Effector memory CD8-positive, alpha-beta T cell (primary cell): ENCODE results near the gene FEV.

Experiments used
- ATAC-seq: fragments of 150-1000 bp; cut with Tn5 transposase; replicated peaks from 2 replicates; pipeline ENCODE4 v1.10.0; 2021; ENCODE audit warnings: mild to moderate bottlenecking, moderate library complexity
- DNase-seq, 3 experiments: peaks; one replicate each; pipeline ENCODE4 v3.0.0; 2021
- H3K27ac Mint-ChIP-seq, 2 donors: one replicate each; pipeline ENCODE4 v1.8.0; 2022; ENCODE audit warnings: mild to moderate bottlenecking in 2 of 2, mixed read lengths in 2 of 2, moderate library complexity in 2 of 2
- H3K27me3 Mint-ChIP-seq, 2 donors: one replicate each; pipeline ENCODE4 v1.8.0; 2022; ENCODE audit warnings: mixed read lengths in 2 of 2
- H3K36me3 Mint-ChIP-seq: one replicate; pipeline ENCODE4 v1.8.0; 2022; ENCODE audit warnings: mild to moderate bottlenecking, moderate library complexity, mixed read lengths; ENCODE audit not compliant: insufficient read depth
- H3K4me1 Mint-ChIP-seq, 2 donors: one replicate each; pipeline ENCODE4 v1.8.0; 2022; ENCODE audit warnings: low read depth in 2 of 2, mixed read lengths in 2 of 2
- H3K4me3 Mint-ChIP-seq, 2 donors: one replicate each; pipeline ENCODE4 v1.8.0; 2022; ENCODE audit warnings: mild to moderate bottlenecking in 2 of 2, mixed read lengths in 2 of 2, moderate library complexity in 2 of 2
- H3K9me3 Mint-ChIP-seq, 2 donors: one replicate each; pipeline ENCODE4 v1.8.0; 2022; ENCODE audit warnings: mixed read lengths in 2 of 2

The FEV gene

DNA sequence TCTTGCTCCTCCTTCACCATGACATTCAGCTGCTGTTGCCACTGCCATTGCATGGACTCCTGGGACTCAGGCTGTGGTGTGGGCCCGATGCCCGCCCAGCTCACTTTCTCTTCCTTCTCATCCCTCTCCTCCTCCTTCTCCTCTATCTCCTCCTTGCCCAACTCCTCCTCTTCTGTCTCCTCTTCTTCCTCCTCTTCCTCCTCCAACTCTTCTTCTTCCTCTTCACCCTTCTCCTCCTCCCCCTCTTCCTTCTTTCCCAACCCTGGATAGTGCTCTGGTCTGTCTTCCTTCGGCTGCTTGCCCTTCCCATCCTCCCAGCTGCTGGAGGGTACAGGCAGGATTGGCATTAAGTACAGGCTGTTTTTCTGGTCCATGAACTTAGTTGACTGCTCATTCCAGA, 19.0 kb upstream of the FEV start:
- ATAC-seq (no peak), DNase-seq (no peak)
- Mint-ChIP-seq H3K27ac (no peak overlapping the region), H3K27me3 (peaks cover 73 to 95% of the 10 kb centered on the region in 2 donors), H3K4me3 (peak overlapping the region in 1 of 2 donors; percentile 28), H3K36me3 (peaks cover 3% of the 10 kb centered on the region), H3K4me1 (peaks cover 4 to 9% of the 10 kb centered on the region in 2 donors), H3K9me3 (no peaks in the 10 kb centered on the region)

DNA sequence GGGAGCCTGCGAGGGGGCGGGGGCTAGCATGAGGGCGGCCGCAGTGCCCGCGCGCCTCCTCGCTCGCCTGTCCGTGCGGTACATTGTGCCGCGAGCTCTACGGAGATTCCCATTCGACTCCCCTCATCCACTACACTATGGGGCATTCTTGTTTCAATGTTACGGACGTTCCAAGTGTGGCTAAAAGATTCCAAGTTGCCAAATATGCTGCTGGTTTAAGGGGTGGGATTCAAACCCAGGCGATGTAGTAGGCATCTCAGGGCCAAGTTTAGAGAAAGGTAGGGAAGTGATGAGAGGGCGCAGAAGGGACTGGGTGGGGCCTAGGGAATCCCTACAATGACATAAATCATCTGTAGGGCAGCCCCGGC, 18.3 kb upstream of the FEV start:
- no peak for ATAC-seq
- H3K4me3 Mint-ChIP-seq, result peak overlapping the region; percentile 25 to 70

DNA sequence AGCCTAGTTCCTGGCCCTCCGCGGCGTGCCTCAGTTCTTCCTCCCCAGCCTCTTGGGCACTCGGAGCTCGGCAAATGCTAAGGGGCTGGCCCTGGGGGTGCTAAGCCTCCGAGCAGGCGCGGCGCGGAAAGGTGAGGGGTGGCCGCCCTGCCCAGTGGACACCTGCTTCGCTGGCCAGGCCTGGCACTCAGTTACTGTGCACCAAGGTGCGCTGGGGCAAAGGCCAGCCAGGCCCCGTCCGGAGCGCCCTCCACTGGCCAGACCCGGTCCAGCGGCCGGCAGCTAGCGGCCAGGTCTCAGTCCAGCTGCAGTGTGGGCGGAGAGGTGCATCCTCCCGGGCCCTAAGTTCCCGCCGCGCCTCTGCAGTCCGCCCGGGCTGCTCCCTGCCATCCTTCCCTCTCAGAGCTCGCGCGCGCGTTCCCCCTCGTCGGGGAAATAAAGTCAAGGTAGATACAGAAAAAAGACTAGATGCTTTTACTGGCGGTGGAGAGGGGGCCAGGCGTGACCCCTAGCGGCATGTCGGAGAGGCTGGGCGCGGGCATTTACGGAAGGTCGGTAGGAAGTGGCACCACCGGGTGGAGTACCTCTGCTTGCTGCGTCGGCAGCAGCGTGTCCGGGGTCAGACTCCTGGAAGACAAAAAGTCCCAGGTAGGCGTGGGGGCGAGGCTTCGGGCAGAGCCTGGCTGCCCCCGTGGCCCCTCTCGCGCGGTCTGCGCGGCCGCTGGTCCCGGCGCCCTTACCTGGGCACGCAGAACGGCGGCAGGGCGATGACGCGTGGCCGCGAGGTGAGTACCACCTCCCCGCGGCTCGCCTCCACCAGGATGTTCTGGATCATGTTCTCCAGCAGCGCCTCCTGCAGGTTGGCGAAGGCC, 17.6 kb upstream of the FEV start:
- Mint-ChIP-seq H3K9me3 (no peaks in the 10 kb centered on the region), H3K27ac (no peak overlapping the region), H3K27me3 (peaks cover 79 to 95% of the 10 kb centered on the region in 2 donors), H3K4me3 (peak overlapping the region; percentile 70 to 72), H3K4me1 (peaks cover 4 to 12% of the 10 kb centered on the region in 2 donors), H3K36me3 (peaks cover 3% of the 10 kb centered on the region)
- ATAC-seq (peak; percentile 64), DNase-seq (peak; percentile 34 to 40 (median 38))

More for the DNA sequence above, 18.3 kb upstream of the FEV start:
- no peaks in the 10 kb centered on the region for H3K9me3 Mint-ChIP-seq
- H3K36me3 Mint-ChIP-seq, result peaks cover 3% of the 10 kb centered on the region
- no peak overlapping the region for H3K27ac Mint-ChIP-seq
- H3K4me1 Mint-ChIP-seq, result peaks cover 4 to 12% of the 10 kb centered on the region in 2 donors
- DNase-seq, result no peak
- peaks cover 79 to 95% of the 10 kb centered on the region in 2 donors for H3K27me3 Mint-ChIP-seq

DNA sequence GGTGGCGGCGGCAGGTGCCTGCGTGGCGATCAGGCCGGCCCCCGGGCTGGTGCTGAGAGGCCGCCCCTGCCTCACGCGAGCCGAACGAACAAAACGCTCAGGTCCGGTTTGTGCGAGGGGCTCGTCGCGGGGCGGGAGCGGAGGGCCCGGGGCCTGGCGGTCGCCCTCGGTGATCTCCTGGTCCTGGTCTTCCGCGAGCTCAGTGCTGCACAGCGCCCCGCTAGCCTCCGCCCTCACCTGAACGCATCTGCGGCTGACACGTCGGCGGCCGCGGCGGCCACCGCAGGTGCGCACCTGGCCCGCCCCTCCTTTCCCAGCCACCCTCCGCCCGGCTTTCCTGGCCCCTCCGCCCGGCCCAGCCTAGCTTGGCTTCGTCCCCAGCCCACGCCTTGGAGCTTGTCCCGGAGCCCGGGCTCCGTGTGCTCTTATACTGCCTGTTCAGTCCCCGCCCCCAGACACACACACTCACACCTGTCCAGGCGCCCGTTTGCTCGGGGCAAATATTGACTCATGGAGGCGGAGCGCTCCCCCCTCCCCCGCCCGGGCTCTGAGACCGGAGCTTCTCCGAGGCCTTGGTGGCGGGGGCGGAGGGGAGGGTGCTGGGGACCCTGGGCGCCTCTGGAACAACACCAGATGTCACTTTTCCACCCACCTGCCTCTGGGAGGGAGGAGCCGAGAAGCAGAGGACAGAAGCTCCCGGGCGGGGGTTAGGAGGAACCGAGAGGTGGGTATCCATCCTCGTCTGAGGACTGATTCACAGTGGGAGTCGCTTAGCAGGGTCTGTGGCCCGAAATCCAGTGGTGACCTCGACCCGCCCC, 16.8 kb upstream of the FEV start:
- Mint-ChIP-seq H3K4me1 (peaks cover 4 to 12% of the 10 kb centered on the region in 2 donors), H3K9me3 (no peaks in the 10 kb centered on the region), H3K36me3 (peaks cover 3% of the 10 kb centered on the region), H3K27me3 (peaks cover 79 to 95% of the 10 kb centered on the region in 2 donors), H3K27ac (no peak overlapping the region), H3K4me3 (peak overlapping the region; percentile 70 to 72)
- peak; percentile 26 for ATAC-seq
- no peak for DNase-seq

DNA sequence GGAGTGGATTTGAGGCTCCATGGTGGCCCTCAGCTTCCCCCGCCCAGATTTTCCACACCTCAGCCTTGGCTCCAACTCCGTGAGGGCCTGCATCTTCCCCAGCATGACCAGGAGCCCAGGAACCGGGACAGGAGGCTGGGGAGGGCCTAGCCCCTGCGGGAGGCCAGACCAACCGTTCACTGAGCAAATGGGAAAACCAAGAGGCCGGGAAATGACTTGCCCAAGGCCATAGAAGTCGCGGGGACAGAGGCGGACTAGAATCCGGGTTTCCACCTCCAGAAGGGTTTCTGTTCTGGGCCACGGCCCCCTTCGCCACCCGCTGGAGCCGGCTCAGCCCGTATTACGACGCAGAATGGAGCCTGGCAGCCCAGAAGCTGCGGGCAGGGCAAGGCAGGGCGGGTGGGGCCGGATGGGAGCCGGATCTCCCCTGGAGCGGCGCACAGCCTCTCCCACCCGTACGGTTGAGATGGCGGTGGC, 16.2 kb upstream of the FEV start:
- Mint-ChIP-seq H3K36me3 (peaks cover 3% of the 10 kb centered on the region), H3K4me3 (peak overlapping the region; percentile 15 to 20), H3K9me3 (no peaks in the 10 kb centered on the region), H3K27me3 (peaks cover 80 to 95% of the 10 kb centered on the region in 2 donors), H3K4me1 (peaks cover 4 to 12% of the 10 kb centered on the region in 2 donors), H3K27ac (no peak overlapping the region)
- ATAC-seq (no peak), DNase-seq (no peak)

DNA sequence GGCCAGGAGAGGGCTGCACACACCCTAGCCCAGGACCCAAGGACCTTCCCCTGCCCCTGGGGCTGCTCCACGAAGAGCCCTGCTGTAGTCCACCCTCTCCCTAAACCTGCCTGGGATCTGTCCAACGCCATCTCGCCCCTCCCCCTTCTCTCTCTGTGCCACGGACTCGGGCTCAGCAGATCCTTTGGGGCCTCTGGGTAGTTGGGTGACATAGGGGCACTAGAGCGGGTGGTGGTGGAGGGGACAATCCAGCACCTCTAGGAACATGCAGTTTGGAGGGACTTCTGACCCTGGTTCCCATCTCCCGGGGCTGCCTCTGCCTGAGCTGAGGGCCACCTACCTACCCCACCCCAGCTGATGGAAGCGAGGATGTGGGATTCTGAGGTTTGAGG, 15.6 kb upstream of the FEV start:
- DNase-seq (no peak), ATAC-seq (no peak)
- peaks cover 81 to 95% of the 10 kb centered on the region in 2 donors for H3K27me3 Mint-ChIP-seq
- H3K36me3 Mint-ChIP-seq, result peaks cover 3% of the 10 kb centered on the region
- H3K4me1 Mint-ChIP-seq, result peaks cover 4 to 13% of the 10 kb centered on the region in 2 donors
- peak overlapping the region; percentile 15 to 20 for H3K4me3 Mint-ChIP-seq
- no peaks in the 10 kb centered on the region for H3K9me3 Mint-ChIP-seq
- no peak overlapping the region for H3K27ac Mint-ChIP-seq

DNA sequence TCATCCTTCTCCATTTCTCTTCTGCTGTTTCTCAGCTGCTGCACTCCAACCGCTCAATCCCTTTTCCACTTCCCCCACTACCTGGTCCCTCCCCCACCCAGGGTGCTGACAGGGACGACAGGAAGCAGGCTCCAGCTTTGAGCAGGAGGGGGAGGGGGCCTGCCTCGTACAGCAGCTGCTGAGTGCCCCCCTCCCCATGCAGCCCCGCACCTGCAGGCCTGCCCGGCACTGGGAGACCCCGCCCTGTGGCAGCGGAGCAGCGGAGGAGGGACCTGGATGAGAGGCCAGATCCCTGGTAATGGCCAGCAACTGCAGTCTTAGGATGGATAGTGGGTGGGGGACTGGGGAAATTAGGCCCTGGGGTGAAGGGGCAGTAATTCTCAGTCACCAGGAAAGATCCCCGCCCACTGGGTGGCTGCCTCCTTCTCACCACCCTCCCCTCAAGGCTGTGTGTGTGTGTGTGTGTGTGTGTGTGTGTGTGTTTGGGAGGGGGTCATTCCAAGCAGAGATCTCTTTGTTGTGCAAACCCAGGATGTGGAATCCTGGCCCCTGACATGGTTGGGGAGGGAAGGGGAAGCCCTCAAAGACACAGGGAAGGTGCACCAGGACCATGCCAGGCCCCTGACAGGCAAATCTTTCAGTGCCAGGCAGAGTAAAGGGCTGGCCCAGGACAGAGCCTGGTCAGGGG, 15.0 kb upstream of the FEV start:
- no peaks in the 10 kb centered on the region for H3K9me3 Mint-ChIP-seq
- H3K27ac Mint-ChIP-seq, result no peak overlapping the region
- peaks cover 81 to 95% of the 10 kb centered on the region in 2 donors for H3K27me3 Mint-ChIP-seq
- no peak overlapping the region for H3K4me3 Mint-ChIP-seq
- no peak for DNase-seq
- ATAC-seq, result no peak
- H3K36me3 Mint-ChIP-seq, result peaks cover 3% of the 10 kb centered on the region
- H3K4me1 Mint-ChIP-seq, result peaks cover 4 to 16% of the 10 kb centered on the region in 2 donors

DNA sequence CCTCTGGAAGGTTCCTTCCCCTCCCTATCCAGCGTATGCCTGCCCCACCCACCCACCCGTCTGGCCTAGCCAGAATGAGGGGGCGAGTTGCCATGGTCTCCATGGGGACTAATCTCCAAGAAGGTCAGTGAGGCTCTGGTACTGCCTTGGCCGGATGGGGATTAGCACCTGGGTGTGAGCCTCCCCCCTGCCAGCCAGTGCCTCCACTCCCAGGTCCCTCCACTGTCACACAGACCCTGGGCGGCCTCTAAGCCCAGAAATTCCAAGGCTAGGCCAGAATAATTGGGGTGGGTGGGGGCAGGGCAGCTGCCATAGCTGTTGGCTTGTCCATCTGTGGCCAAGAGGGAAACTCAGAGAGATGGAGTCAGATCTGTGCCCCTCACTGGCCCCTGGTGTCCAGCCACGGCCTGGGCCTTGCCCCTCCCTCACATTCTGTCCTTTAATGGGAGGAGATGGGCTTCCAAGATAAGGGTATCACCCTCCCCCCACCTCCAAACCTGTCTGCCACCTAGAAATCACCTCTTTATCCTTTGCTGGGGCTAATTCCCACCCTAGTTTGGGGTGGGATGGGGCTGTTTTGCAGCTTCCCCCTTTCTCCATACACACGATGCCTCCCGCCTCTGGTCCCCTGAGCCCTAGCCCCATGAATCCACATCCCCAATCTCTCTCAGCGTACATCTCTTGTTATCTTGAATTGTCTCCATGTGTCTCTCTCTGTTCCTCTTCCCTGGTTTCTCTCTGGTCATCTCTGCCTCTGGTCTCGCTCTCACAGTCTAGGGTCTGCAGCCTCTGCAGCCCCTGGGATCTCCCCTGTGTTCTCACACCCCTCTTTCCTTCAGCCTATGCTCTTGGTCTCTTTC, 14.3 kb upstream of the FEV start:
- H3K27me3 Mint-ChIP-seq, result peaks cover 79 to 95% of the 10 kb centered on the region in 2 donors
- no peak overlapping the region for H3K4me3 Mint-ChIP-seq
- no peak overlapping the region for H3K27ac Mint-ChIP-seq
- ATAC-seq, result no peak
- H3K4me1 Mint-ChIP-seq, result peaks cover 5 to 16% of the 10 kb centered on the region in 2 donors
- H3K36me3 Mint-ChIP-seq, result peaks cover 3% of the 10 kb centered on the region
- no peaks in the 10 kb centered on the region for H3K9me3 Mint-ChIP-seq
- DNase-seq, result no peak

DNA sequence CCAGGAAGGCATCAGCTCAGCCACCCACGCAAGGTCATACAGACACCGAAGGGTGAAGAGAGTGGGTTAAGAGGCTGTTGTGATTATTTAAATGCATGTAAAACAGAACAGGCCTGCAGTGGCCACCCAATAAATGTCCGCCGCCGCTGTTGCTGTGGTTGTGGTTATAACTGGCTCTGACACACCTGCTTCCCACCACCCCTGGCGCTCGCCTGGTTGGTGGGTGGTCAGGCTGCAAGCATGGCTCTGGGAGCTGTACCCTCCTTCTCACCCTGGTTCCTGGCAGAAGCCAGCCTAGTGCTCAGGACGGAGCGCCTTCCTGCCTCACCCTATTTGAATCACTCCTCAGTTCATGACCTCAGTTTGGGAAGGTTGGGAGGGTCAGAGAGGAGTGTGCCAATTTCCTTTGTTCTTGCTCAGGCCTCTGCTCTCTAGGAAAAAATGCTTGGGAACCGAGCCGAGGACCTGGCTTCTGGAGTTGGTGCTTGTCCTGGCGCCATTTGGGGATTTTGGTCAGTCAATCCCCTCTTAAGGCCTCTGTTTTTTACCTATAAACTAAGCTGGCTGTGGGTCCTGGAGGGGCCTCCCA, 13.5 kb upstream of the FEV start:
- Mint-ChIP-seq H3K4me3 (no peak overlapping the region), H3K27me3 (peaks cover 76 to 95% of the 10 kb centered on the region in 2 donors), H3K4me1 (peaks cover 8 to 16% of the 10 kb centered on the region in 2 donors), H3K36me3 (no peaks in the 10 kb centered on the region), H3K27ac (no peak overlapping the region), H3K9me3 (no peaks in the 10 kb centered on the region)
- DNase-seq (no peak), ATAC-seq (no peak)

DNA sequence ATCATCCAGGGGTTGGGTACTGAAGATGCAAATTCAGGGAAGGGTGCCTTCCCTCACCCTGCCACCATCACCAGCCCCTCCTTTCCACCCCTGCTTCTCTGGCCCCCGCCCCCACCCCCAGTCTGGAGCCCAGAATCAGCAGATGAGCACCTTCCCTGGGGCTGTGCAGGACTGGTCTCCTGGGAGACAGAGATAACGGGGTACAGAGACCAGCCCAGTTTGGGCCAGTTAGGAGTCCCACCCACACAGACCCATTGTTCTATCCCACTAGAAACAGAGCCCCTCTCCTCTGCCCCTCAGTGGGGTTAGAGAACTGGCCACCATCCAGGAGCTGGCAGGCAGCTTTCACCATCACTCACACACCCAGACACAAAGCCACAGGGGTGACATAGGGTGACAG, 12.7 kb upstream of the FEV start:
- no peak for ATAC-seq
- H3K36me3 Mint-ChIP-seq, result no peaks in the 10 kb centered on the region
- H3K9me3 Mint-ChIP-seq, result no peaks in the 10 kb centered on the region
- no peak overlapping the region for H3K4me3 Mint-ChIP-seq
- H3K27me3 Mint-ChIP-seq, result peaks cover 68 to 93% of the 10 kb centered on the region in 2 donors
- peaks cover 7 to 12% of the 10 kb centered on the region in 2 donors for H3K4me1 Mint-ChIP-seq
- no peak overlapping the region for H3K27ac Mint-ChIP-seq
- DNase-seq, result no peak

DNA sequence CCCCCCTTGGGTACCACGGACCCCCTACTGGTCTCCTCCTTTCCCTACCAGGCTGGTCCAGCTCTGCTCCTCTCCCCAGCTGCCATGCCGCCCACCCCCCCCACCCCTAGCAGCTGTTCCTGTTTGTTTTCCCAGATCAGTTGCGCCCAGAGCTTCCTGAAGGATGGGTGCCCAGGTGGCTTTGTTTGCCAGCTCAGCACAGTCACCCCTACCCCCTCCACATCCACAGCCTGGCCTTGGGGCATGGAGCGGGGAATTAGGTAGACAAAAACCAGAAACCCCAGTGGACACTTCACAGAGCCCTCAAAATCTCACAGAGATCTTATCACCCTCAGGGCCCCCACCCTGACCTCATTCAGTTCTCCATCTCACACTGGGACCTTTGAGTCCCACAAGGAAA, 12.0 kb upstream of the FEV start:
- Mint-ChIP-seq H3K4me3 (no peak overlapping the region), H3K27me3 (peaks cover 68 to 93% of the 10 kb centered on the region in 2 donors), H3K36me3 (no peaks in the 10 kb centered on the region), H3K4me1 (peaks cover 4 to 7% of the 10 kb centered on the region in 2 donors), H3K9me3 (no peaks in the 10 kb centered on the region), H3K27ac (no peak overlapping the region)
- no peak for DNase-seq
- ATAC-seq, result no peak
